ENCODE data around the gene ABCC5. TPM values are rescaled to one million over a fixed set of nuclear protein-coding genes. Genes with fewer than 3 reads are reported as not detected.

ABCC5 gene
- total and polyA plus RNA-seq, 2 of the 8 experiments (the other 6 are each of a cell fraction or from before 2014, with no cell fraction given): 25.3 to 40.8 TPM

DNA sequence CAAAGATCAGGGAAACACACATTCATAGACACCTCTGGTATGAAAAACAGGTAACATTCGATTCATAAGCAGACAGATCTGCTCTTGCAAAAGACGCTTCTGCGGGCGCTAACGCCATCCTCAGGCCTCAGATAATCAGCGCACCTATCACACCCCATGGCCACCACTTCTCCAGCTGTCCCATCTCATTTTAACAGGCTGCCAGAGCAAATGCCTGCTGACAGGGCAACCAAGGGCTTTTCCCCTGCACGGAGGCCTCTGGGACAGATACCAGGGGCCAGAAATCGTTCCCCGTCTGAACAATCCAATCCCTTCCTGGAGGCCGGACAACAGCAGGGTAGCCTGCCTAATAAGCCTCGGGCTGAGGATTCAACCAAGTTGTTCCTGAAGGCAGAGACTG lies 15.2 kb downstream of the ABCC5 start:
- Histone ChIP-seq H3K18ac (ENCODE audit: extremely low read depth, low read length) (no peak overlapping the region), H3K27ac (ENCODE audit: low read depth, low read length) (no peak overlapping the region), H2BK120ac (replicated peaks; ENCODE audit: low read depth, low read length) (no peak overlapping the region), H3K56ac (replicated peaks; ENCODE audit: insufficient read length, low read depth, low read length) (no peak overlapping the region), H3K14ac (ENCODE audit: insufficient read length) (no peak overlapping the region), H3K4me2 (ENCODE audit: insufficient read depth in 1 of 2, low read depth in 2 of 2, low read length in 2 of 2) (no peak overlapping the region), H4K20me1 (replicated peaks in 1 of 2; ENCODE audit: control insufficient read depth in 1 of 2, insufficient read depth in 2 of 2, low read length in 2 of 2) (peaks cover 0 to 1% of the 10 kb centered on the region in 2 experiments), H3K9ac (replicated peaks in 1 of 4; ENCODE audit: extremely low read depth in 1 of 4, low read depth in 3 of 4, low read length in 3 of 4) (no peak overlapping the region), H2BK5ac (ENCODE audit: low read depth, low read length) (no peak overlapping the region), H4K8ac (ENCODE audit: extremely low read depth, insufficient read depth, low read length) (no peak overlapping the region), H3K4ac (replicated peaks; ENCODE audit: insufficient read length, low read depth, low read length) (no peak overlapping the region), H3K9me3 (ENCODE audit: insufficient read depth in 2 of 2, low read depth in 1 of 2, low read length in 1 of 2) (no peaks in the 10 kb centered on the region), H2BK15ac (ENCODE audit: low read length) (no peak overlapping the region), H2AFZ (ENCODE audit: low read length) (no peak overlapping the region), H3K79me2 (ENCODE audit: control insufficient read depth in 1 of 2, insufficient read depth in 2 of 2, low read length in 2 of 2) (peaks cover 3 to 15% of the 10 kb centered on the region in 2 experiments; a peak in 1 of 4 replicates), H3K23ac (ENCODE audit: insufficient read length) (no peak overlapping the region), H3K79me1 (ENCODE audit: low read depth, low read length) (no peaks in the 10 kb centered on the region; the same call in 1 of the 2 replicates), H3K23me2 (ENCODE audit: low read depth, low read length) (no peaks in the 10 kb centered on the region), H3K4me1 (replicated peaks in 1 of 4; ENCODE audit: control insufficient read depth in 3 of 4, insufficient read depth in 4 of 4, low read length in 3 of 4) (no peaks in the 10 kb centered on the region; a peak in 1 of 7 replicates), H2BK20ac (ENCODE audit: low read length) (no peak overlapping the region), H2AK5ac (ENCODE audit: low read depth, low read length) (no peak overlapping the region), H3K4me3 (ENCODE audit: extremely low read depth in 1 of 4, insufficient read depth in 2 of 4, low read depth in 3 of 4, low read length in 4 of 4) (no peak overlapping the region), H3K27me3 (replicated peaks in 1 of 4; ENCODE audit: control insufficient read depth in 3 of 4, extremely low read depth in 1 of 4, insufficient read depth in 3 of 4, low read length in 3 of 4) (no peaks in the 10 kb centered on the region), H2BK12ac (ENCODE audit: low read depth, low read length) (no peak overlapping the region), H3K36me3 (ENCODE audit: control insufficient read depth in 2 of 4, insufficient read depth in 4 of 4, low read length in 3 of 4) (no peaks in the 10 kb centered on the region; a peak in 2 of 8 replicates), H4K5ac (ENCODE audit: insufficient read length, low read depth, low read length) (no peak overlapping the region), H4K91ac (replicated peaks; ENCODE audit: insufficient read length, low read length) (no peak overlapping the region)
- ChIA-PET CTCF (ENCODE audit: partially characterized antibody) (no interaction called here), POLR2A (ENCODE audit: partially characterized antibody) (no interaction called here)
- TF ChIP-seq RAD21 (IDR thresholded peaks at IDR 0.05 in 1 of 2, conservative IDR thresholded peaks at IDR 0.05 in 1 of 2; ENCODE audit: low read depth in 2 of 2, low read length in 2 of 2) (peak; percentile 36 to 37; a peak in 3 of 4 replicates), BACH1 (IDR thresholded peaks at IDR 0.05; ENCODE audit: low read length) (no peak), ZNF274 (IDR thresholded peaks at IDR 0.05; ENCODE audit: borderline replicate concordance, extremely low read depth, low read length) (no peak)
- TF ChIP-seq, protein P1, sequence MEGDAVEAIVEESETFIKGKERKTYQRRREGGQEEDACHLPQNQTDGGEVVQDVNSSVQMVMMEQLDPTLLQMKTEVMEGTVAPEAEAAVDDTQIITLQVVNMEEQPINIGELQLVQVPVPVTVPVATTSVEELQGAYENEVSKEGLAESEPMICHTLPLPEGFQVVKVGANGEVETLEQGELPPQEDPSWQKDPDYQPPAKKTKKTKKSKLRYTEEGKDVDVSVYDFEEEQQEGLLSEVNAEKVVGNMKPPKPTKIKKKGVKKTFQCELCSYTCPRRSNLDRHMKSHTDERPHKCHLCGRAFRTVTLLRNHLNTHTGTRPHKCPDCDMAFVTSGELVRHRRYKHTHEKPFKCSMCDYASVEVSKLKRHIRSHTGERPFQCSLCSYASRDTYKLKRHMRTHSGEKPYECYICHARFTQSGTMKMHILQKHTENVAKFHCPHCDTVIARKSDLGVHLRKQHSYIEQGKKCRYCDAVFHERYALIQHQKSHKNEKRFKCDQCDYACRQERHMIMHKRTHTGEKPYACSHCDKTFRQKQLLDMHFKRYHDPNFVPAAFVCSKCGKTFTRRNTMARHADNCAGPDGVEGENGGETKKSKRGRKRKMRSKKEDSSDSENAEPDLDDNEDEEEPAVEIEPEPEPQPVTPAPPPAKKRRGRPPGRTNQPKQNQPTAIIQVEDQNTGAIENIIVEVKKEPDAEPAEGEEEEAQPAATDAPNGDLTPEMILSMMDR (IDR thresholded peaks at IDR 0.05; ENCODE audit: control extremely low read depth in 1 of 3, insufficient read depth in 1 of 3, low read depth in 1 of 3, low read length in 3 of 3): peak; percentile 21 to 34 (median 27); a peak in 3 of 4 replicates
- 86% methylated on average over 11 of the region's 11 CpGs; no CpG with 5 or more reads in 1 of the 2 experiments for WGBS, 2 experiments (ENCODE audit: extremely low coverage in 1 of 2, insufficient coverage in 1 of 2, insufficient read length in 1 of 2, insufficient replicate concordance in 2 of 2, low coverage in 1 of 2, low lambda C conversion rate in 2 of 2, missing lambda C conversion rate in 1 of 2)
- DNase-seq (ENCODE audit: low read depth in 1 of 2, low spot score in 2 of 2) (no peak), FAIRE-seq (no peak)

All from H1 (cell line).